ENCODE results near the gene EXOSC2. TPM values are rescaled to one million over a fixed set of nuclear protein-coding genes. Genes with fewer than 3 reads are reported as not detected.

The EXOSC2 gene
- total RNA-seq, 1 donor from 2014 or later: 23.0 TPM

GRCh38 chr9:130751631-130752355 lies 58.2 kb downstream of the EXOSC2 start:
- Histone ChIP-seq H3K27ac (no peak overlapping the region), H3K27me3 (no peaks in the 10 kb centered on the region), H3K9me3 (no peaks in the 10 kb centered on the region), H3K36me3 (no peaks in the 10 kb centered on the region), H3K4me3 (no peak overlapping the region), H3K4me1 (peaks cover 15% of the 10 kb centered on the region)
- DNase-seq: no peak
- intact Hi-C loops (cut with DNase I): no loop called here
- no peak for TF ChIP-seq CTCF (IDR thresholded peaks at IDR 0.05)
- ATAC-seq: no peak

Other genes with a start within 250 kb of the EXOSC2 start
- gene ASS1, start 248.8 kb upstream of the EXOSC2 start, total RNA-seq: 96.0 TPM
- 39.7 TPM for gene FUBP3, start 114.2 kb upstream of the EXOSC2 start, total RNA-seq
- gene PRDM12, start 29.2 kb upstream of the EXOSC2 start, total RNA-seq: not detected
- gene ABL1, start 141.5 kb downstream of the EXOSC2 start, total RNA-seq: 52.1 TPM
- gene QRFP, start 203.0 kb downstream of the EXOSC2 start, total RNA-seq: not detected
- gene FIBCD1, start 245.5 kb downstream of the EXOSC2 start, total RNA-seq: 2.7 TPM